ENCODE results near the gene CDH4.
"Not testable (repeated sequence)": the region's sequence is repeated elsewhere in the genome, so short reads cannot be mapped to it uniquely, and the experiment has no call there.

CDH4 gene

DNA sequence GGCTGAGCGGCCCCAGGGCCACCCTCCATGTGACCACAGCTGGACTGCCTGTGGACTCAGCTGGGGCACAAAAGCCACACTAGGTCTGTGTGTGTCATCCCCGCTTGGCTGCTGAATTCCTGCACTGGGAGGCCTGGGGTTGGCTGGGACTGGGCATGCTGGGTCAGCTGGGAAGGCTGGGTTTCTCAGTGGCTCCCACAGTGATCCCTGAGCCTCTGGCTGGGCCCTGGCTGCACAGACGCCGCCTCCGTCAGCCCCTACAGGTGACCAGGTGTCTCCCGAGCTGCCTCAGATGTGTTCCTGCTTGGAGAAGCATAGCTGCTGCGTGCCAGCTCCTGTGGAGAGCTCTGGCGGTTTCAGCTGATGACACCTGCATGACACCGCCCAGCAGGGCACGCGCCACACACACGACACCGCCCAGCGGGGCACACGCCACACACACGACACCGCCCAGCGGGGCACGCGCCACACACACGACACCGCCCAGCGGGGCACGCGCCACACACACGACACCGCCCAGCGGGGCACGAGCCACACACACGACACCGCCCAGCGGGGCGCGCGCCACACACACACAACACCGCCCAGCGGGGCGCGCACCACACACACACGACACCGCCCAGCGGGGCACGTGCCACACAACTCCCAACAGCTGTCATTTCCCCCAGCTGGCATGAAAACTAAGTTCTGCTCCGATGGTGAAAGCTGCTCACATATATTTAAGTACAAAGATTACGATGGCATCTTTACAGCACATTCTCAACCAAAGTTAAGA lies 724.8 kb downstream of the CDH4 start:
- no peak for DNase-seq

DNA sequence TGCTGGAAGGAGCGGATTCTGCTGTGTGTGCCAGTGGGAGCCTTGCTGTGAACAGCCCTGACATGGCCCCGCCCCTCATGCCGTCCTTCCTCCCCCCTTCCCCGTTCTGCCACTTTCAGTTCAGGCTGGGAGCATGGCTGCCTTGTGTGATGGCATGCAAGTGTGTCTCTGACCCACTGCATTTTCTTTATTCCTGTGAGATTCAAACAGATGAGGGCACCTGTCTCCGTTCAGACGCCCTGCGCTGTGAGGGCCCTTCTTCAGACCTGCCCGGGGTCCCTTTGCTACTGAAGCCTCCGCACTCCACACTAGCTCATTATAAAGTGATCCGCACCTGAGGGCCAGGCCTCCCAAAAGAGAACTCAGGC lies 725.3 kb downstream of the CDH4 start:
- no peak for DNase-seq

DNA sequence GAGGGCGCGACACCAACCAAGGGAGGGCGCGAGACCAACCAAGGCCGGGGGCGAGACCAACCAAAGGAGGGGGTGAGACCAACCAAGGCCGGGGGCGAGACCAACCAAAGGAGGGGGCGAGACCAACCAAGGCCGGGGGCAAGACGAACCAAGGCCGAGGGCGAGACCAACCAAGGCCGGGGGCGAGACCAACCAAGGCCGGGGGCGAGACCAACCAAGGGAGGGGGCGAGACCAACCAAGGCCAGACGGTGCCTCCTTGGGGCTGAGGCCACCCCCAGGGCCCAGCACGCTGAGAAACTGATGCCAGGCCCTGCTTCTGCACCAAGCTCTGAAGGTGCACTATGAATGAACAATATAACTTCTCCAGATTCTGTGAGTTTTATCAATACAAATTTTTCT lies 726.4 kb downstream of the CDH4 start:
- no peak for DNase-seq

DNA sequence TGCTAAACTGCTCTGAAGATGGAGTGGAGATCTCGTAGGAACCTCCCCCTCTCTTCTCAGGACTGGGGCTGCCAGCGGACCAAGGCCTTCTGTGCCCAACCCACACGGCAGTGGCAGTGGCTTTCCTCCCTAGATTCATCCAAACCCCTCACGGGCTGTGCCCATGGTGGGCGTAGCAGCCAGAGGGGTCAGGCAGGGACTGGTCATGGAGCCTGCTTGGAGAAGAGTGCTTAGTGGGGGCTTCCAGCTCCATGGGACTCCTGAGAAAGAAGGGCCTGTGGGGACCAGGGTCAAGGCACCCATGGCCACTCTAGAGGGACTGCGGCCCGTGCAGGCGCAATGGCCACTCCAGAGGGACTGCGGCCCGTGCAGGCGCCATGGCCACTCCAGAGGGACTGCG lies 727.0 kb downstream of the CDH4 start:
- DNase-seq: no peak

DNA sequence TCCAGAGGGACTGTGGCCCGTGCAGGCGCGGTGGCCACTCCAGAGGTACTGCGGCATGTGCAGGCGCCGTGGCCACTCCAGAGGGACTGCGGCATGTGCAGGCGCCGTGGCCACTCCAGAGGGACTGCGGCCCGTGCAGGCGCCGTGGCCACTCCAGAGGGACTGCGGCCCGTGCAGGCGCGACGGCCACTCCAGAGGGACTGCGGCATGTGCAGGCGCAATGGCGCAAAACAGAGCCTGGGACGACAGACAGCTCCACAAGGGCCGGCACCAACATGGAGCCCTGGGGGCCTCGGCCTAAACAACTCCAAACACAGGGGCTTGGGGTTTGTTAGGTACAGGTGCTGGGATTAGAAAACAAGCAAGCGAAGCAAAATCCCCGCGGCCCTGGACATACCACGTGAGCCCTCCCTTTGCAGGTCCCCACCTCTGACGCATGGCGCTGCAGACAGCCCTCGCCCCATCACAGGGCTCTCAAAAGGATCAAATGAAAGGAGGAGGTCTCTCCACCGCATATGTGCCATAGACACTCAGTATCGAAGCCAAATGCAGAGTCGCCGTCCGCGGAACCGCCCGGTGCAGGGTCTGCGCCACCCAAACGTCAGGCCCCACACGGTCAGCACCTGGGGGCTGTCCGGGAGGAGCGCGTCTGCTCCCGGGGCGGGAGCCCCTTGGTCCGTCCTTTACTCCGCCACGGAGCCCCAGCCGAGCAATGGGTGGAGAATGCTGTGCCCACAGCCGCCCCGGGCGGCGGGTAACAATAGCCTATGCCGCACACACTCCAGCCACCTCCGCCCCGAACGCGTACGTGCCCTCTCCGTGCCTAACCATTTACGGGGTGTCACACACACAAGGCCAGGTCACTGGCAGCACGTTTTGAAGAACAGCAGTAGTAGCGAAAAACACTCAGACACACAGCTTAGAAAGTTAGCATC lies 727.9 kb downstream of the CDH4 start:
- DNase-seq: no peak

DNA sequence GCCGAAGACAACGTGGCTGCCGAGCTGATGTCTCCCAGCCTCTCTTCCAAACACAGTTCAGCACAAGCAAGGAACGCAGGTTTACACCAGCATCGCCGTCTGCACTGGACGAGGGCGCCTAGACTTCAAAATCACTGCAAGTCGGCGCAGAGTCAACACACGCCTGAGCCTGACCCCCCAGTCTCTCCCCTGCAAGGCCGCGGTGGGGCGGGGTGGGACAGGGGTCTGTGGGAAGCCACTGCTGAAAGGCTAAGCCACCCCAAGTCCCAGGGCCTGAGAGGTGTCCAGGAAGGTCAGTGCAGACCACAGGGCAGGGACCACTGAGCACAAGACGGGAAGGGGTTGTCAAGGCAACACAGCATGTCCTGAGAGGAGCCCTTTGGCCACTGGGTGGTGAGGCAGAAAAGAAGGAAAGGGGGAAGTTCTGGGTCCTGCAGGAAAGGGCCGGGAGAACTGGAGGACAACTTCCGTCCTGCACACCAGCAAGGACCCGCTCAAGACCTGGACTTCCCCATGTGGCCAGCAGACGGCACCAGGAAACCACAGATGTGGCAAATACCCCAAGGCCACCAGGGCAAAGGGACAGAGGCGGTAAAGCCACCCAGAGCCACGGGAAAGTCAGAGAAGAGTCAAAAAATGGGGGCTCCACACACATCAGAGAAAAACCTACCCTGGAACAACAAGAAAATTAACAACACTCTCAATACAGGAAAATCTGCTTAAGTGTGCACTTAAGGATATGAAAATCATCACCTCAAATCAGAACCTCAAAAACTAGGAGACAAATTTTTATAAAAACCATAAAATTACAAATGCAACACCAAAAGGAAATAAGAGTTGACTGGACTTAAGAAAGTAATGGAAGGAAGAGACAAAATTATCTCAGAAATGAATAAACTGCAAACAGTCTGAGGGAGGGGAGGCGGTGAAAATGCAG lies 728.9 kb downstream of the CDH4 start:
- no peak for DNase-seq

DNA sequence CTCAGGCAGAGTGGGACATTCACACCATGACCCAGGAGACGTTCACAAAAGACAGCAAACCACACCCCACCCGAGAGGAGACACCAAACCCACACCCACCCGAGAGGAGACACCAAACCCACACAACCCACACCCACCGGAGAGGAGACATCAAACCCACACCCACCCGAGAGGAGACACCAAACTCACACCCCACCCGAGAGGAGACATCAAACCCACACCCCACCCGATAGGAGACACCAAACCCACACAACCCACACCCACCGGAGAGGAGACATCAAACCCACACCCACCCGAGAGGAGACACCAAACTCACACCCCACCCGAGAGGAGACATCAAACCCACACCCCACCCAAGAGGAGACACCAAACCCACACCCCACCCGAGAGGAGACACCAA lies 729.6 kb downstream of the CDH4 start:
- peak in 1 of 5 experiments; percentile 24 for DNase-seq

DNA sequence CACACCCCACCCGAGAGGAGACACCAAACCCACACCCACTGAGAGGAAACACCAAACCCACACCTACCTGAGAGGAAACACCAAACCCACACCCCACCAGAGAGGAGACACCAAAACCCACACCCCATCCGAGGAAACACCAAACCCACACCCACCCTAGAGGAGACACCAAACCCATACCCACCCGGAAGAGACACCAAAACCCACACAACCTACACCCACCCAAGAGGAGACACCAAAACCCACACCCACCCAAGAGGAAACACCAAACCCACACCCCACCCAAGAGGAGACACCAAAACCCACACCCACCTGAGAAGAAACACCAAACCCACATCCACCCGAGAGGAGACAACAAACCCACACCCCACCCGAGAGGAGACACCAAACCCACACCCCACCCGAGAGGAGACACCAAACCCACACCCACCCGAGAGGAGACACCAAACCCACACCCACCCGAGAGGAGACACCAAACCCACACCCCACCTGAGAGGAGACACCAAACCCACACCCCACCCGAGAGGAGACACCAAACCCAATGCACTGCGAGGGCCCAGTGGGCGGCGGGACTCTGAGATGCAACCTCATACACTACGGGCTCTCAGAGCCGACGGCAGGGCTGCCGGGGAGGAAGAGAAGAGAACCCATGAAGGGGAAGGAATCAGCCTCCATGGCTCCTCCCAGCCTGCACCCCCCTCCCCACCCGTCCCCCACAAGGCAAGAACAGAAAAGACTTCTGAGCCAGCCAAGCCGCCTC lies 730.3 kb downstream of the CDH4 start:
- DNase-seq: peak in 2 of 5 experiments; percentile 33 to 46

DNA sequence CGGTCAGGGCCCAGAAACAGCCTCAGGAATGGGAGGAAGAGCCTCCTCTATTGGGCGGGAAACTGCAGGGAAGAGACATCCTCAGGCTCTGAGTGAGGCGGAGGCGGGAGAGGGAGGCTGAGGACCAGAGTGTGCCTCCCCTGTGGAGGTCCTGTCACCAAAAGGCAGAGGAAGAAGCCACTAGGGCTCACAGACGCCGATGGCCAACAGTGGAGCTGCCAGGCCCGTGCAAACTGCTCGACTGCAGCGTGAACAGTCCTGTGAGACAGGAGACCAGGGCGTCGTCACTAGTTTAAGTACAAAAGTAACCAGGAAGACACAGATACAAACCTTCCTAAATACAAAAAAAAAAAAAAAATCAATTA lies 730.9 kb downstream of the CDH4 start:
- no peak for DNase-seq

DNA sequence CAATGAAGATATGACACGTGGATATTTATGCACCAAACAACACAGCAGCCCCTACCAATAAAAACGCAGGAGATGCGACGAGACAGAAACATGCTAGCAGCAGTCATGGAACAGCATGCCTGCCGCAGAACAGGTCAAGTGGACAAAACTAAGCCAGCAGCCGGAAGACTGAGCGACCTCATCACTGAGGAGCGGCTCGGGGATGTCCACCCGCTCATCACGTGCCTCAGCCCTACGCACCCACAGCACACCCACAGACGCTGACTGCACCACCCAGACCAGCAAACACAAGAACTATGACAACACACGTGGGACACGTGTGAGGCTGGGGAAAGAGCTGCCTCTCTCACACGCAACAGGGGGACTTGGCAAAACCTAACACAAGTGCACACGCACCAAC lies 731.9 kb downstream of the CDH4 start:
- DNase-seq: no peak

DNA sequence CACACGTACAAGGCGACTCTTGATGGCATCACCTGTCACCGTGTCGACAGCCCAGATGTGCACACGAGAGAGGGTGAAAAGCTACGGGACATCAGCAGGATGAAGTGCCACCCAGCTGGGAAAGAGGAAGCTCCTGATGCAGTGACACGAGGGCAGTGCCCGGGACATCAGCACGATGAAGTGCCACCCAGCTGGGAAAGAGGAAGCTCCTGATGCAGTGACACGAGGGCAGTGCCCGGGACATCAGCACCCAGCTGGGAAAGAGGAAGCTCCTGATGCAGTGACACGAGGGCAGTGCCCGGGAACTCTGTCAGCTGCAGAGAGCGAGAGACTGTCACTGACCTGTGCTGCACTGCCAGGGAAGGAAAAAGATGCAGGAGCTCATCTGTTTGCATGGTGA lies 732.4 kb downstream of the CDH4 start:
- not testable (repeated sequence) for DNase-seq

DNA sequence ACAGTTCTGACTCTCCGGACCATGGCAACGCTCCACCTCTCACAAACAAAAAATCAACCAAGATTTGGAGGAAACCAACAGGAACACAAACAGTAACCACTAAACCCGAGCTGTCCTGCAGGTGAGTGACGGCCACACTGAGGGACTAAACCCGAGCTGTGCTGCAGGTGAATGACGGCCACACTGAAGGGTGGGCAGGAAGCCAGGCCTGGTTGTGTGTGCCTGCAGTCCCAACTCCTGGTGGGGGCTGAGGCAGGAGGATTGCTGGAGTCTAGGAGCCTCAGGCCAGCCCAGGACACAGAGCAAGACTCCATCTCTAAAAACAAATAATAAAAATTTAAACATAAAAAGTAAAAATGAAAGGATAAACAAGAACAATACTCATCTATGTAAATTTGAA lies 733.0 kb downstream of the CDH4 start:
- DNase-seq: no peak

DNA sequence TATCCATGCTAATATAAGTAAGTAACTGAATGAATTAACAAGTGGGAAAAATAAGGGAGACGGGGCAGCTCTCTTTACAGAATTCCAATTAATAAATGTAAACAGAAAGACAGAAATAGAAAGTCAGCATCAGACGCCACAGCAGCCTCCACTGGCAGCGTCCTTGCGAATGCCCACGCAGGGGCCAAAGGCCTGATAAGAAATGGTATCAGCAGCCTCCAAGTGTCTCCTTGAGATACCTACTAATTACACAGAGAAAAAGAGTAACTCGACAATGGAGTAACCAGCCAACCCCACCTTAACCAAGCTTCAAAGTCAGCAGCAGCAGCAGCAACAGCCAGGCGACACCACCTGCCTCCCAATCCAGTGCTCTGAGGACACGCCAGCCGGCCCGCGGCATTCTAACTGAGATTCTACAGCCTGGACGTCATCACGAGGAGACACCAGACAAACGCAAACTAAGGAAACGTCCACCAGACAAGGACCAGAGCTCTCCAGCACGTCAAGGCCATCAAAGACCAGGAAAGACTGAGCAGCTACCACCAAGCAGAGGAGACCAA lies 734.8 kb downstream of the CDH4 start:
- DNase-seq: no peak

DNA sequence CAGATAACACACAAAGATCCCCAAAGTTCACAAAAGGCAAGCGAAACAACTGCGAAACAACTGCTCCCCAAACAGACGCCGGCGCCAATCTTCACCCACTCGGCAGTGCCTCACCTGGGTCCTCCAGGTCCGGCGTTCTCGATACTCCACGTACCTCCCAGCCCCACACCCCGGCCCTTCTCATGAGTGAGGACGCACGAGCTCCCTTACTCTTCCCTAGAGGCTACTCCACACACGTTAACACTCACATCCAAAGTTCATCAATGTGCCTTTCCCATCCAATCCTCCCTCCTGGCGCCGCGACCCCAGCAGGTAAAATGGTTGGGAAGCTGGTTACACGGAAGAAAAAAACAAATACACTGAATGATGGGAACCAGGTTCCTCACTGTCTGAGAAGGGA lies 736.6 kb downstream of the CDH4 start:
- DNase-seq: no peak

DNA sequence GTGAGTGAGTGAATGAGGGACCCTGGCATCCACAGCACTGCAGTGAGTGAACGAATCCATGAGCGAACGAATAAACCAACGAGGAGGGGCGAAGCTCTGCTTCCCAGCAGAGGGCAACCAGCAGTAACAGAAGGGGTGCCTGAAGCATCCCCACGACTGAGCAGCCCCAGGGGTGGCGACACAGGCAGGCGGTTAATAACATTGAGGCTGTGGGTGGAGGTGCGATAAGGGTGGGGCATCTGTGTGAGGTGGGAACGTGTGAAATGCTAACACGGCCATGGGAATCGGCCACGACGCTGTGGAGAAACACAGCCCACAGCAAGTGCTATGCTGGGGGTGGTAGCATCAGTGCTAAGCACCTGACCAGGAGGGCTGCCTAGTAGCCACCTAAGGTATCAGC lies 737.7 kb downstream of the CDH4 start:
- peak in 1 of 5 experiments; percentile 12 for DNase-seq
